Measurements from ENCODE around the gene NT5C1B.

DNA sequence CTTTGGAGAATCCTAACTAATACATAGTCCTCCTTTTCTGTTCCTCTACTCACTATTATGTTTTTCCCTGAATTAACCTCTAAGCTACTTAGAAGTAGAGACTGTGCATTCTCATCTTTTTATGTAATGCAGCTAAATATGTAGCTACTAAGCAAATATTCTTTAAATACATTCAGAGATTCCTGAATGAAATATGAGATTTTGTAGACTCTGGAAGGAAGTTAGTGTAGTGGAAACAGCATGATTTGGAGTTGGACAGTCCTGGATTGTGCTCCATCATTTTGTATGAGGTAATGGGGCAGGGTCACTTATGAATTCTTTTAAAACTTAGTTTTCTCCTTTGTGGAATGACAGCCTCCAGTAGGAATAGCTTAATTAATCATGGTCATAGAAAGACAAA, 24.7 kb upstream of the NT5C1B start:
- TF ChIP-seq MXI1 (conservative IDR thresholded peaks at IDR 0.05; ENCODE audit: poor library complexity, severe bottlenecking) (no peak), POLR2AphosphoS5 (IDR thresholded peaks at IDR 0.05) (no peak), EP300 (conservative IDR thresholded peaks at IDR 0.05; ENCODE audit: poor library complexity, severe bottlenecking) (no peak), EZH2 (IDR thresholded peaks at IDR 0.05; ENCODE audit: borderline replicate concordance, insufficient read depth, low read length, poor library complexity, severe bottlenecking) (no peak)
- TF ChIP-seq, protein P1, sequence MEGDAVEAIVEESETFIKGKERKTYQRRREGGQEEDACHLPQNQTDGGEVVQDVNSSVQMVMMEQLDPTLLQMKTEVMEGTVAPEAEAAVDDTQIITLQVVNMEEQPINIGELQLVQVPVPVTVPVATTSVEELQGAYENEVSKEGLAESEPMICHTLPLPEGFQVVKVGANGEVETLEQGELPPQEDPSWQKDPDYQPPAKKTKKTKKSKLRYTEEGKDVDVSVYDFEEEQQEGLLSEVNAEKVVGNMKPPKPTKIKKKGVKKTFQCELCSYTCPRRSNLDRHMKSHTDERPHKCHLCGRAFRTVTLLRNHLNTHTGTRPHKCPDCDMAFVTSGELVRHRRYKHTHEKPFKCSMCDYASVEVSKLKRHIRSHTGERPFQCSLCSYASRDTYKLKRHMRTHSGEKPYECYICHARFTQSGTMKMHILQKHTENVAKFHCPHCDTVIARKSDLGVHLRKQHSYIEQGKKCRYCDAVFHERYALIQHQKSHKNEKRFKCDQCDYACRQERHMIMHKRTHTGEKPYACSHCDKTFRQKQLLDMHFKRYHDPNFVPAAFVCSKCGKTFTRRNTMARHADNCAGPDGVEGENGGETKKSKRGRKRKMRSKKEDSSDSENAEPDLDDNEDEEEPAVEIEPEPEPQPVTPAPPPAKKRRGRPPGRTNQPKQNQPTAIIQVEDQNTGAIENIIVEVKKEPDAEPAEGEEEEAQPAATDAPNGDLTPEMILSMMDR (IDR thresholded peaks at IDR 0.05; ENCODE audit: poor library complexity, severe bottlenecking) = no peak
- TF ChIP-seq, protein P2, sequence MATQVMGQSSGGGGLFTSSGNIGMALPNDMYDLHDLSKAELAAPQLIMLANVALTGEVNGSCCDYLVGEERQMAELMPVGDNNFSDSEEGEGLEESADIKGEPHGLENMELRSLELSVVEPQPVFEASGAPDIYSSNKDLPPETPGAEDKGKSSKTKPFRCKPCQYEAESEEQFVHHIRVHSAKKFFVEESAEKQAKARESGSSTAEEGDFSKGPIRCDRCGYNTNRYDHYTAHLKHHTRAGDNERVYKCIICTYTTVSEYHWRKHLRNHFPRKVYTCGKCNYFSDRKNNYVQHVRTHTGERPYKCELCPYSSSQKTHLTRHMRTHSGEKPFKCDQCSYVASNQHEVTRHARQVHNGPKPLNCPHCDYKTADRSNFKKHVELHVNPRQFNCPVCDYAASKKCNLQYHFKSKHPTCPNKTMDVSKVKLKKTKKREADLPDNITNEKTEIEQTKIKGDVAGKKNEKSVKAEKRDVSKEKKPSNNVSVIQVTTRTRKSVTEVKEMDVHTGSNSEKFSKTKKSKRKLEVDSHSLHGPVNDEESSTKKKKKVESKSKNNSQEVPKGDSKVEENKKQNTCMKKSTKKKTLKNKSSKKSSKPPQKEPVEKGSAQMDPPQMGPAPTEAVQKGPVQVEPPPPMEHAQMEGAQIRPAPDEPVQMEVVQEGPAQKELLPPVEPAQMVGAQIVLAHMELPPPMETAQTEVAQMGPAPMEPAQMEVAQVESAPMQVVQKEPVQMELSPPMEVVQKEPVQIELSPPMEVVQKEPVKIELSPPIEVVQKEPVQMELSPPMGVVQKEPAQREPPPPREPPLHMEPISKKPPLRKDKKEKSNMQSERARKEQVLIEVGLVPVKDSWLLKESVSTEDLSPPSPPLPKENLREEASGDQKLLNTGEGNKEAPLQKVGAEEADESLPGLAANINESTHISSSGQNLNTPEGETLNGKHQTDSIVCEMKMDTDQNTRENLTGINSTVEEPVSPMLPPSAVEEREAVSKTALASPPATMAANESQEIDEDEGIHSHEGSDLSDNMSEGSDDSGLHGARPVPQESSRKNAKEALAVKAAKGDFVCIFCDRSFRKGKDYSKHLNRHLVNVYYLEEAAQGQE (IDR thresholded peaks at IDR 0.05; ENCODE audit: borderline replicate concordance) = no peak

All from neural cell (in vitro differentiated cells).